Umbilical cord (tissue), 2 donors: ENCODE data around the gene LTBP2. TPM values are rescaled to one million over a fixed set of nuclear protein-coding genes. Genes with fewer than 3 reads are reported as not detected.

Experiments used
- DNase-seq: peaks from one replicate; pipeline ENCODE4 v3.0.0-alpha.2; 2015; ENCODE audit warnings: low spot score
- total RNA-seq: library from RNA; depleted of rRNA; stranded (reverse); fragments of >200 nt; gene quantifications from one replicate; pipeline ENCODE4 v1.2.3, GENCODE V29; 2014; ENCODE audit warnings: low replicate concordance; ENCODE audit not compliant: insufficient read depth

LTBP2 gene
- total RNA-seq = 103 TPM

DNA sequence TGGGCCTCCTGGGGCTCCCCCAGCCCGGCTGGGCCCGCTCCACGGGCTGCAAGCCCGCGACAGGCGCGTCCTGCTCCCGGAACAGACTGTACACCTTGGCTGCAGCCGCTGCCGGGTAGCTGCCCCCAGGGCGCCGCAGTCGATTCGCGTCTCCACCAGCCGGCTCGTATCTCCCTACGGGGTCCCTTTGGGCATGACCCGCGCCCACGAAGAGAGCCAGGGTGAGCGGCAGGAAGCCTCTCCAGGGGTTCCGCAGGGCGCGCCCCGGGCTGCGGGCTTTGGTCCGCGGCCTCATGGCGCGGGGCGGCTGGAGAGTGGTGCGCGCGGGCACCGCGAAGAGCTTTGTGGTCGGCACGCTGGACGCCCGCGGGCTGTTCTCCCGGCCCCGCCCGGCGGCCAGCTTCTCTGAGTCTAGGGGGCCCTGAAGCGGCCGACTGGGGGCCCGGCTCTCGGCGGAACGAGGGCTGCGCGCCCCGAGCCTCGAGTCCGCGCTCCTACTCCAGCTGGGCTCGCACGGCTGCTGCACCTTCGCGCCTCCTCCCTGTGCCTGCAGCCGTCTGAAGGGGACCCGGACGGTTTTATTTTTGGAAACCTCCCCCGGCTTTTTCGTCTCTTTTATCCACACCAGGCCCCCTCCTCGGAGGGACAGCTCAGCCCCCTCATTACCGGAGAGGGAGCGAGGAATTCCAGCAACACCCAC lies at the start of gene LTBP2:
LTBP2 (minus strand) TSS at position 588 of the 700 bp plus-strand sequence; CDS start at position 295, 293 bp downstream.
- DNase-seq = peak; percentile 46

DNA sequence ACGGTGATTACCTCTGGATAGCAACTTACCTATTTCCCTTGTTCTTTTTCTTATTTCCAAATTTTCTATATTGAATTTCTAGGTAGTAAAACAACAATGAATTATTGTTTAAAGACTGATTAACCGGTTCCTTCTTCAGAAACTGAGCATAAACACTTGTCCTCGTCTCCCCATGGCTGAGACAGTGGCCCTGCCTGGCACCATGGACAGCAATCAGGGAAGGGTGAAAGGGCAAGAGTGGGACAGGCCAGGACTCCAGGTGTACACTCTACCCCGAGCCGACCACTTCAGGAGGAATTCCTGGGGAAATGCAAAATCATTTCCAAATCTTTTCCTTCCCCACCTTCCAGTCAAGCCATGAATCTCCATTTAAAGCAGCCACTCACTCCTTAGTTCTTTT lies 48.8 kb upstream of the LTBP2 start:
- DNase-seq = no peak

DNA sequence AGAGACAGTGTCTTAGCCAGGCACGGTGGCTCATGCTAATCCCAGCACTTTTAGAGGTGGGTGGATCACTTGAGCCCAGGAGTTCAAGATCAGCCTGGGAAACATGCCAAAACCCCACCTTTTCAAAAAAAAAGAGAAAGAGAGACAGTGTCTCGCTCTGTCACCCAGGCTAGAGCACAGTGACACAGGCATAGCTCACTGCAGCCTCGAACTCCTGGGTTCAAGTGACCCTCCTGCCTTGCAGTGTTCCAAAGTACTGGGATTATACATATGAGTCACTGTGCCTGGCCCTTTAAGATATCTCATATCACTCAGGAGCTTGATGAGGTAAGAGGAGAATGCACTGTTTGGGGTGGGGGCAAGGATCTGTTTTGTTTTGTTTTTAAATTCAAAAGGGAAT lies 48.1 kb upstream of the LTBP2 start:
- no peak for DNase-seq

DNA sequence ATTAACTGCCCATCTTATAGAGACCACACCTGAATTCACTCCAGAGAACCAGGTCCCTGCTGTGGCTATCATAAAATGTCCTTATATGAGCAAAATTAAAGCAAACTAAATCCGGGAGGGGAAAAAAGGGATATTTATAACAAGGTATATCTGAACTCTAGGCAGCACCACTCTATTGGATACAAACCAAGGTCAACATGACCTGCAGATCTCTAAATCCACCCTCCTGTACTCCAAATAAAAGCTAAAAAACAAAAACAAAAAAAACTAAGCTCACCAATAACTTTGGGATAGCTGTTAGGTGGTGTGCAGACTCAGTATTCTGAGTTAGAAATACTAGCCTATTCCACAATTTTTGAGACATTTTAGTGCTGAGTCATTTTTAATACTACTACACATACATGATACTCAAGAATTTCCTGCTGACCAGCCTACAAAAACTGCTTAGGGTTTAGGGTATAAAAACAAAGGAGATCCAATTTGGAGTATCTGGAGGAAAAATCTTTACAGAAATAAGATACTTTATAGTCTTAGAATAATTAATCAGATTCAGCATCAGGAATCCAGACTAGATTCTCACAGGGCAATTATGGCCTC lies 46.6 kb upstream of the LTBP2 start:
- no peak for DNase-seq

DNA sequence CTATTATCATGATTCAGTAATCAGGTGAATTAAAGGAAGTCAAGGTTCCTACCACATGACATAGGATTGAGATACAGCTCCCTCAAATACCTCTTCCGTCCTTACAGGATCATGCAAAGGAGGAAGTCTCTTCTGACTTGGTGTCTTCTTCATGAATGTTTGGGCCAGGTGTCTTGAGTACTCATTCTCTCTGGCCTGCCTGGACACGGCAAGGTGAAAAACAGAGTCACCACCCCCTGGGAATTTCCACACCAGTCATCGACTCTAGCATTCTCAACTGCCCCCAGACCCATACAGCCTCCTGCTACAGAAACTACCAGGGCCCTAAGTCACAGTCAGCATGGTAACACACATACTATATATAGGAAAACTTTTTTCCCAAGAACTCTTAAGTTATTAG lies 44.9 kb upstream of the LTBP2 start:
- no peak for DNase-seq

DNA sequence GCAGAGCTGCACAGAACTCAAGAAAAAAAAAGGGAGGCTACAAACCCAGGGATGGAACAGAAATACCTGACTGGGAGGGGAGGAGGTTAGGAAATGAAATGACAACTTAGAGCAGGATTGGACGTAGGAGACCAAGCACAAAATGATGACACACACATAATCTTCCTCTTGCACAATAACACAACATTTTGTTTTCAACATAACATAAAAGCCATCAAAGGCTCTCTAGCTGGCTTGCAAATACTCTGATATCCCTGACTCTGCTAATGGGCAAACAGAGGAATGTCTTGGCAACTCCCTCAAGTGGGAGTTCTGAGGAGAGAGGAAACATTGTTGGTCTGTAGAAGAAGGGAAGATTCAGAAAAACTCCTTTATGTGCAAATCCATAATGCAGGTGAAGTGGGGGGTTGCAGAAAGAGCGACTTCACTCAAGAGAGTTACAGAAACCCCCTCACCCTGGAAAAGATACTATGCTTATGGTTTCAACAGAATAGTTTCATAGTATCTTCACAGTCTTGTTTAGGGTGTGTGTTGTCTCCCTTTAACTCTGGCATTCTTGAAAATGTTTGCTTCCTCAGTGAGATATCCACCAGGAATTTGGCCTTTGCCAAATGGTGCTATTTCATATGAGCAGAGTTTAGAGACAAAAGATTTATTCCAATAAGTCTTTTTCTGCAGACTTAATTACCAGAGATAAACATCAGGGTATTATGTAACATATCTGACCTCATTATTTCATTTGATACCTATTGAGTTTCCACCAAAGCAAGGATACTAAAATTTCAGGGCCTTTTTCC lies 43.8 kb upstream of the LTBP2 start:
- peak; percentile 37 for DNase-seq

DNA sequence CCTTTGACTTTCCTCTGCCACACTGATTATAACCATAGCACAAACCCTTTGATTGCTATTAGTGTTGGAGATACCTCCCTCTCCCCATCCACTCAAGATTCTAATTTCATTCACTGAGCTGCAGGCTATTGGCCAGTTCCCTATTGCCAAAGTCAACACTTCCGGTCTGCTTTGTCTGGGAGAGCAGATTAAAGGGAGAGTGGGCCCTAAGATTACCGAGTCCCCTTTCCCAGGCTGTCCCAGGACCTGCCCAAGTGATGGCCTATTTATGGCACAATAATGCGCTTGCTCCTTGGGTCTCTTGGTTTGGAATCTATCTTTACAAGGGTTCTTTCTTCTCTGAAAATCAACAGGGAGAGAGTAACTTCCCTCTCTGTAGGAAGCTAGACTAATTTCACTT lies 42.9 kb upstream of the LTBP2 start:
- DNase-seq = no peak

DNA sequence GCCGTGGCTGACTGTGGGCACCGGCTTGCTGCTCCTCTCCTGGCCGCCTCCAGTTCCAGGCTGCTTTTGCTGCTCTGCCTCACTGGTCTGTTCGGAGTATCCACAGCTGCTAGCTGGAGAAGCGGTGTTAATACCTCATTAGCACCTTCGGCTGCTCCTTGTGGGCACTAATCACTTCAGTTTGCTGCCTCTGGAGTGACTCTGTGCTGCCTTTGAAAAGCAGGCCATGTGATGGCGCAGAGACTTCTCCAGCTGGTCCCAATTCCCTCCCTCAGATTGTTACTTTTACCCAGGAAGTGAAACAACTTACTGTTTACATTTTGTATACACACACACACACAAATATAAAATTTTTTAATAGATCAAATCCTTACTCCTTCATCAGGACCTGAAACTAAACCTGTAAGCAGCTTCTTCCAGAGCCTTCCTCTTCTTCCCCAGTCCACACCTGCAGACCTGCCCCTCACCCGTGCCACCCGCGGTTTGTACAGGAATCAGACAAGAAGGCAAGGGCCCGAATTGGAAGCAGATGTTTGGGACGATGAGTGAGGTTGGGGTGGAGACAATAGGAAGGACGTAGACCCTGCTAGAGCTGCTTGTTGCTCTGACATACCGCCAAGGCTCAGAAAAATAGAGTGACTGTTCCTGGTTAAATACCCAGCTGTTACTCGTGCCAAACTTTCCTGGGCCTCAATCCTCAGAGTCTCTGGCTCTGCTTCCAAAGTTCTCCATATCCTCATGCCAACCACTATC lies 41.5 kb upstream of the LTBP2 start:
- DNase-seq = no peak

DNA sequence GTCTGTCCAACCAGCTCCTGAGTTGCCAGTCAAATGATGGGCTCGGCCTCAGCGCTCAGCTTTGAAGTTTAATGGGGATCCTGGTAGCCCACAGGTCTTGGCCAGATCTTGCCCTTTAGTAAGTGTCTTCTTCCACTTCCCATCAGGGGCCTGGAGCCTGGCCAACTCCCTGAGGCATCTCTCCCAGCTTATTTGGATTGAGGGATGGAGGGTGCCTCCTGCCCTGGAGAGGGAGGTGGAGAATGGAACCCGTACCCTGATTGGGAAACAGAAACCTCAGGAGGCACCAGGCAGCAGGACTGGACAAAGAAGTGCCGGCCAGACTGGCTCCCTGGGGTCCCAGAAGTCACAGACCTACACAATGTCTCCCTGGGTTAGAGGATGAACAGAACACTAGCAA lies 40.5 kb upstream of the LTBP2 start:
- DNase-seq = no peak

DNA sequence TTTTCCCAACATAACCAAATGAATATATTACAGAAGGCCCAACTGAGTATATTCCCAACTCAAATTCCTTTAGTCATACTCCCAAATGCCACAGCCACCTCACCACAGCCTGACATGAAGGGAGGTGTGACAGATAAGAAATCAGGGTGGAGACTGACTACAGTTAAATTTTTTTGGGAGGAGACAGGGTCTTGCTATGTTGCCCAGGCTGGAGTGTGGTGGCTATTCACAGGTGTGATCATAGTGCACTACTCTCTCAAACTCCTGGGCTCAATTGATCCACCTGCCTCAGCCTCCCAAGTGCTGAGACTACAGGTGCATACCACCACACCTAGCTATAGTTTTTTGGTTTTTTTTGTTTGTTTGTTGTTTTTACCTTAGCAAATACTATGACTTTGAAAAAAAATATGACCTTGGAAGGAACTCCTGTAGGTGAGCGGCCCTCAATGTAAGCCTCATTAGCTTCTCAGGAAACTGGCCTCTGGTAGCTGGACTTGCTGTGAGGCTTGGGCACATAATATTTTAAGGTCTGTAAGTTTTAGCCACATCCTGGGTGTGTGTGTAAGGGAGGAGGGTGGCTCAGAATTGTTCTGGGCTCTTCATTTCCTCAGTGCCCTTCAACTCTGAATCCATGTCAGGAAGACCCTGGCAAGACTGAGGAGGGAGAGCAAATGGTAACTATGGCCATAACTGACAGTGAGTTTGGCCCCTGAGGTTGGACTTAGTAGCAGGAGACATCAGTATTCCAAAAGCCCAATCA lies 39.1 kb upstream of the LTBP2 start:
- no peak for DNase-seq

DNA sequence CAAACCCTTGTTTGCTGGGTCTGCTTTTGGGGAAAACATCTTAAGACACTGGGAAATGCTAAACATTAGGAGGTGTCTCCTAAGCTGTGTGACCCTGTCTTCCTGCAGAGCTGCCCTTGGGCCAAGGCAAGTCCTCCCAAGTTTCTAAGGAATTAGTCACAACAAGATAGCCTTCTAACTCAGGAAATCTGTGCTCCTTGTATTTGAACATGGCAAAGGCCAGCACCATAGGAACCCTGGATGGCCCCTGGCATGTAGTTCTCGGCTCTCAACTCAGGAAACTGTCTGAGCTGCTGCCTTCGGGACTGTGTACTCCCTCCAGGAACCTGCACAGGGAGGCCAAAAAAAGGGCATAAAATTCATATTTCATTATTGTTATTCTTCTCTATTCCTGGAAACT lies 37.6 kb upstream of the LTBP2 start:
- DNase-seq = no peak

DNA sequence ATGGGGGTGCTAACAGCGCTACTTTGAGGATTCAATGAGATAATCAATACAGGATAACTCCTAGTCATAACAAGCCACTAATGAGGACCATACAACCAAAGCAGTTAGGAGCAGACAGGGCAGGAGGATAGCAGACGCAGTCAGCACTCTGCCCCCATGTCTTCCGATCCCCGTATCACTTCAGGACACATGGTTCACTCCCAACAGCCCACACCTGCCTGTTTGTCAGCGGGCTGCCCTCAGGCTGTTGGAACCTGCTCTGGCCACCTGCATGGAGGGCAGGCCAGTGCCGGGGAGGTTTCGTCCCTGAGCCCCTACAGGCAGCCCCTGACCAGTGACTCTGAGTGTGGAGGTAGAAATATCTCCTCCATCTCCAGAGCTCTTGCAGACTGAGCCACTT lies 37.1 kb upstream of the LTBP2 start:
- DNase-seq = no peak

DNA sequence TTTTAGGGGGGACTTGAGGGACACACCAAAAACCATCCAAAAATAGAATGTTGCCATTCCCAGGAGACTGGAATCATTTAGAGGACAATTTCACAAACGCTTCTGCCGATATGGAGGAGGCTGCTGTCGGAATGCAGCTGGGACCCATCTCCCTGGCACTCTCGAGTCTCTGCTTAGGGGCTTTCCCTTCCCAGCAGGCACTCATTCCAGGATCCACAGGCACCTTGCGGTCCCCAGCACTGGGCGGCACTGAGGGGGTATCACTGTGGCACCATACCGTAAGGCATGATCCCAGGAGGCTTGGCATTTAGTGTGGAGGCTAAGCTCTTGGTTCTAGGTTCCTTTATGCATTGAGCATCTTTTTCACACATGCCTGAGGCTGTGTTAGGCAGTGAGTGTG lies 36.6 kb upstream of the LTBP2 start:
- no peak for DNase-seq

DNA sequence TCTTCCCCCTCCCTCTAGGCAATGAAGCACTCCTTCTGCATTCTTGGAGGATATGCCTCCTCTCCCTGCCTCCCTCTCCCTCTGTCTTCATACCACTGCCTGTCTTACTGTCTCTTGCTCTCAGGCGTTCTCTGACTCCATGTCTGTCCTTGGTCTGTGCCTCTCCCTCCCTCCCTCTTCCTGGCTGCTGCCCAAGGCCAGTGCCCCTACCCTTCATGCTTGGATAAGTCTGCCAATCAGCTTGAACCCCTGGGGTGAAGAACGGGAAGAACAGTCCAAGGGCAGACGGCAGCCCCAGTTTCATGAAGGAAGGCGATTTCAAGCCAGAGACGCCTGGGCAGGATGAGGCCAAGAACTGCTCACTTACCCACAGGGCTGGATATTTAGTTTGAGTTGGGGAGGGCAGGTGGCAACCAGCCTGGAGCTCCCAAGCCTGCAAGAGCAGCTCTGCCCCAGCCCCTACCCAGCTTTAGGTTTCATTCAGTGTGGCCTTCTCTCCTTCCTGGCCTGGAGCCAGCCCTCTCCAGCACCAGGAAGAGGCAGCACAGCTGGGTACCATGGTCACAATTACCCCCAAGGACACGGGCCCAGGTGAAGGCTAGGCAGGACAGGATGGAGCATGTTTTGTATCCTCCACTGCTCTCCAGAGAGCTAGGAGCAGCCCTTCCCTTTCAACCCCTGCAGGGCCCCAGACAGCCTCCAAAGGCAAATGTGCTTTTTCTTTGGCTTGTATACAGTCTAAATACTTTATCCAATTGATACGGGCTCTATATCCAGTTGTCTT lies 35.8 kb upstream of the LTBP2 start:
- peak; percentile 67 for DNase-seq

DNA sequence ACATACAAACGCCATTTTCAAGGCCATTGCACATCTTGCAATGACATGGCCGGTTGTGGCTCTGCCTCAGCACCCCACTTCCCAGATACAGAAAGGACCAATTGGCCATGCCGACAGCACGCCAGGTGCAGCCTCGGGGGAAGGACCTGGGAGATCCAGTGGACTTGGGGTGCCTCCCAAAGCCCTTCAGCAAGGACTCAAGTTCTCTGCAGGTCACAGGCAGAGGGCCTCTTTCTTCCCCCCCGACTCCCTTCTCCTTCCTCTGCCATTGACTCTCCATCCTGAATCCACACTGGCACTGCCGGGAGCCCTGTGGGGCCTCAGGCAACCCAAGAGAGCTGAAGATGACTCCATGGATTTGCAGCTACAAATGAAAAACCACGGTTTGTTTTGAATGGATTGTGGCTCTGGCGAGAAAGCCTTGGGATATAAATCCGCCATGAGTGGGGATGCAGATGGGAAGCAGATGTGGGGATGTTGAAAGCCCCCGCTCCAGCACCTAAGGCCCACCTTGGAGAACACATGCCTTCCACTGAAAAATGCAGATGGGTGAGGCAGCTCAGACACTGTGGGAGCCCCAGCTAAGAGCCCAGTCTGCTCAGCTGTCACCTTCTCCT lies 35.1 kb upstream of the LTBP2 start:
- peak; percentile 40 for DNase-seq

DNA sequence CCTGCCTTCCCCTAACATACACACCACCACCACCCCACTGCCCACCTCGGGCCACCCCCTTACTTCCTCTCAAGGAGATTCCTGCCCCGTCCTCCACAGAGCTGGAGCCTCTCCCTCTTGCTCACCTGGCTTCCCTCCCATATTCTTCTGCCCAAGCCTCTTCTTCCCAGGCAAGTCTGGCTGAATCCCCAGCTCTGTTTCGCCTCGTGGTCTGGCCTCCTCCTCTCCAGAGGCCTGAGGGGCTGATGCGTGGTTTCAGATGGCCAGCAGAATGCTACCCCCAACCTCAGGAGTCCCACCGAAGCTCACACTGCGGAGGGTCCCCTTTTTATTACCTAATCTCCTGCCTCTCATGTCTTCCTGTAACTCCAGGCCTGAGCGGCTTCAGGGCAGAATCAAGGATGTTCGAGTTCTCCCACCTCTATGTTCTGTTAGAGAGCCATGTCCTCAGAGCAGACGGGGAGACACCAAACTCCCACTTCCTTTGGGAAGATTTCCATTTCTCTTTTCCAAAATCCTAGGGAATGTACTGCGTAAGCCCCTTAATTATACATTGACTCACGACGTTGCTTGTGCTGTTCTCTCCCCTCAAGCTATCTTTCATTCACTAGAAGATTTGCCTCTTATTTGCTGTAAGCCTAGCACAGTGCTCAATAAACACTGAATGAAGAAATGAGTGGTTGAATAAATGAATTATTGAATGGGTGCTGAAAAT lies 33.9 kb upstream of the LTBP2 start:
- no peak for DNase-seq

DNA sequence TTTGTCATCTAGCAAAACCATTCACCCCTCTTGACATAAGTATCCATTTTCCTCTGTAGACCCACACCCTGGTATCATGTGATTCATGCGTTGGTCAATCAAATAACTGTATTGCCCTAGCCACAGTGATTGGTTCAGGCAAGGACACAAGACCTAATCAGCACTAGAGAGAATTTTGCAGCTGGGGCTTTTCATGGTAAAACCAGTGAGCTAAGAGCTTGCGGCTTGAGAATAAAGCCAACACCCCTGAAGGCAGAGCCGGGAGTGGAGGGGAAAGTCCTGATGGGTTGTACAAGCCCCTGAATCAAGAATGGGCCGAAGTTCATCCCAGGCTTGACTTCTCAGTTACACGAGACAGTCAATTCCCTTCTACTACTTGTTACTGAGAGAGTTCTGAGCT lies 33.2 kb upstream of the LTBP2 start:
- DNase-seq = no peak

DNA sequence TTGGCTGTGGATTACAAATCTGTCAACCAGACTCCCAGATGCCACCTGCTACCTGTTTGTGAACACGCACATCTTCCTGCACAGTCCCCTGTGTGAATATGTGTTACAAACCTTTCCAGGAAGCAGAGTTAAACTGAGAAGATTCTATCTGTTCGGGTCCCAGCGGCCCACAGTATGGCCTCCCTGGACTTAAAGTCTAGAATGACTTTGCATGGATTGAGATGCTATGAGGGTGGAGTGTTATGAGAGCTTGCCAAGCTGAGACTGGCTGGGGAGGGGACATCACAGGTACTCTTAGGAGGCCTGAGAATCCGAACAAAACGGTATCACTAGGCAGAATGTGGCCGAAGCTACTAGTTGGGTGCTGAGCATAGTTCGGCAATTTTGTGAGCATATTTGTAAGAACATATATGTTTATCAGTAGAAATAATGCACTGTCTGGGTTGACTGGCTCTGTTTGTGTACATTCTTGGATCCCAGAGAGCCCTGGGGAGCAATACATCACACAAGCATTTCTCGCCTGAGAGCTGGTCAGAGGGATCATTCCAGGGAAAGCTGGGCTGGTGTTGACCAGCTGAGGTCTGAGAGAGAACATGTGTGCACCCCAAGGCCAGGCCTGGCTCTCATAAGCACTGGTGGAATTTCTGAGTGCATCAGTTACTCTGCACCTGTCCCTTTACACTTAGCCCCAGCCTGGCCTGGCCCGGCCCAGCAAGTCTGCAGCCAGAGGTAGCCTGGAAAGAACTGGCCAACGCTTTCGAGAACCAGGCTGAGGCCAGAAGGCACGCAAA lies 29.8 kb upstream of the LTBP2 start:
- peak; percentile 55 for DNase-seq

DNA sequence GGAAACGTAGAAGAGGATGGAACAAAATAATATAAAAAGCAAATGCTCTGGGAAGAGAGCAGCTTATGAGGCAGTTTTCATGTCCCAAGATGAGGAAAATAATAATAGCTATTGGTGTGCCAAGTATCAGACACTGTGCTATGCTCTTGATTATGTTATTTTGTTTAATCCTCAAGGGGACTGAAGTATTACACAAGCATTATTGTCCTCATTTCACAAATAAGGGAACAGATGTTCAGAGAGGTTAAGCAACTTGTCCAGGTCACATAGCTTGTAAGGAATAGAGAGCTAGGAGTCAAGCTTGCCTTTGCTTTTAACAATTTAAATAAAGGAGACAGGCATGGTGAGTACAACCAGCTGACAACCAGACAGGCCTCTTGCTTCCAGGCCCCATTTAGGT lies 26.9 kb upstream of the LTBP2 start:
- no peak for DNase-seq
